ENCODE data around the gene WFIKKN1.

Gene WFIKKN1

DNA sequence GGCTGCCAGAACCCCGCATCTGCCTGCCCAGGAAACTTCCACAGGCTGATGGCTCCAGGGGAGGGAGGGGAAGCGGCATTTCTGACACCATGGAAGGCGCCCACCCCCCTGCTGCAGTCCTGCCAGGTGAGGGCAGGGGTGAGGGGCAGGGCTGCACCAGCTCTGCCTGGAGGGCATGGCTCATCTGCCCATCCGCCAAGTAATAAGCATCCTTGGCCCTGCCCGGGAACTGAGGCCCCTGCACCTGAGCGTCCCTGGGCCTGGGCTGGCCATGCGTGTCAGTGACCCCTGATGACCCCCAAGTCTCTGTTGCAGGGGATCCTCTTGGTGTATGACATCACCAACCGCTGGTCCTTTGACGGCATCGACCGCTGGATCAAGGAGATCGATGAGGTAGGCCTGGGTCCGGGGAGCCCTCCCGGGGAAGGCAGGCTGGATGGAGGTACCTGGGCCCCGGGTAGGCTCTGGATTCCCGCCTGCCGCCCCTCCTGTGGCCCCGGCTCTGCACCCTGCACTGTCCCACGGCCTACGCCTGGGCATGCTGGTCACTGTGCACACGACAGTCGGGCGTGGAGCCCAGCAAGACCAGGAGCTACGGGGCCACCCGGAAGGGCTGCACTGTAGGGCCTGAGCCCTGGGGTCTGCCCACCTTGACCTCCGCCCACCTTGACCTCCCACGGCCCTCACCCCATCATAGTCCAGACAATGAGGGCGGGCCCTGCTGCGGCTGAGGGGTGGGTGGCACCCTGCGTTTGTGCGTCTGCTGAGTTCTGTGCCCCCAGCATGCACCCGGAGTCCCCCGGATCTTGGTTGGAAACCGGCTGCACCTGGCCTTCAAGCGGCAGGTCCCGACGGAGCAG is 5.4 kb upstream of the WFIKKN1 start:
- no peak for DNase-seq

DNA sequence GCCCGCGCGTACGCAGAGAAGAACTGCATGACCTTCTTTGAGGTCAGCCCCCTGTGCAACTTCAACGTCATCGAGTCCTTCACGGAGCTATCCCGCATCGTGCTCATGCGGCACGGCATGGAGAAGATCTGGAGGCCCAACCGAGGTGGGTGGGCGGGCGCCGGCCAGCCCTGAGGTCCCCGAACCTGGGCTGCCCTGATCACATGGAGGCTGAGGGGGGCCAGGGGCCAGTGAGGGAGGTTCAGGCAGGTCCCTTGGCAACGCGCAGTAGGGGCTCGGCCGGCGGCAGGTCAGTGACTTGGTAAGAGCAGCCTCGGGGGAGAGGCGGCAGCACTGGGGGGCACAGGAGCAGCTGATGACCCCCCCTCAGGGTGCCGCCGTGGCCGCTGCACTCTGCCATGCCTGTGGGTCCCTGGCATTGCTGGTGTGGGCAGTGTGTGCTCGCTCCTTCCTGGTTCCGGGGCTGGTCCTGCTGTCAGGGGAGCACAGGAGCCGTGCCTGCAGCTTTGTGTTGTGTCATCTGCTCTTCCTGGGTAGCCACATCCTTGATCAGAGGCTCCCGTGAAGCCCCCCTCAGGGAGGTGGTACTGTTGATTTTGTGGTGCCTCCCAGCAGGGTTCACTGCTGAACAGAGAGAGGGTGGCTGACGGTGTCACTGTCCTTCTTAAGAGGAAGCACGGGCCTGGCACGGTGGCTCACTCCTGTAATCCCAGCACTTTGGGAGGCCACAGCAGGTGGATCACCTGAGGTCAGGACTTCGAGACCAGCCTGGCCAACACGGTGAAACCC is 4.6 kb upstream of the WFIKKN1 start:
- no peak for DNase-seq

DNA sequence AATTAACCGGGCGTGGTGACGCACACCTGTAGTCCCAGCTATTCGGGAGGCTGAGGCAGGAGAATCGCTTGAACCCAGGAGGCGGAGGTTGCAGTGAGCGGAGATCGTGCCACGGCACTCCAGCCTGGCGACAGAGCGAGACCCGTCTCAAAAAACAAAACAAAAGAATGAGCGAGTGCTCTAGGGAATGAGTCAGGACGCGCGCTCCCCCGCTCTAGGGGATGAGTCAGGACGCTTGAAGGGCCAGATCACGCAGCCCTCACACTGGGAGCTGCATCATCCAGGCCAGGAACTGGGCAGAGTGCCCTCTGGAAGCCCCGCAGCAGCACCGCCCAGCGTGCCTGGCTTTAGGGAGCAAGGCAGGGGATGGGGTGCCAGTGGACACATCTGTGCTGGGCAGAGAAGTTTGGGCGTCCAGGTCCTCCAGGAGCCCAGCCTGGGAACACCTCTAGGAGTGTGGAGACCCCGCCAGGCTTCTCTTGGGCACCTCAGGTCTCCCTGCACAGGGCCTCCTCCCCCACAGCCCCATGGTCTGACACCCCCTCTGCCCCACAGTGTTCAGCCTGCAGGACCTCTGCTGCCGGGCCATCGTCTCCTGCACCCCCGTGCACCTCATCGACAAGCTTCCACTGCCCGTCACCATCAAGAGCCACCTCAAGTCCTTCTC is 3.9 kb upstream of the WFIKKN1 start:
- no peak for DNase-seq

DNA sequence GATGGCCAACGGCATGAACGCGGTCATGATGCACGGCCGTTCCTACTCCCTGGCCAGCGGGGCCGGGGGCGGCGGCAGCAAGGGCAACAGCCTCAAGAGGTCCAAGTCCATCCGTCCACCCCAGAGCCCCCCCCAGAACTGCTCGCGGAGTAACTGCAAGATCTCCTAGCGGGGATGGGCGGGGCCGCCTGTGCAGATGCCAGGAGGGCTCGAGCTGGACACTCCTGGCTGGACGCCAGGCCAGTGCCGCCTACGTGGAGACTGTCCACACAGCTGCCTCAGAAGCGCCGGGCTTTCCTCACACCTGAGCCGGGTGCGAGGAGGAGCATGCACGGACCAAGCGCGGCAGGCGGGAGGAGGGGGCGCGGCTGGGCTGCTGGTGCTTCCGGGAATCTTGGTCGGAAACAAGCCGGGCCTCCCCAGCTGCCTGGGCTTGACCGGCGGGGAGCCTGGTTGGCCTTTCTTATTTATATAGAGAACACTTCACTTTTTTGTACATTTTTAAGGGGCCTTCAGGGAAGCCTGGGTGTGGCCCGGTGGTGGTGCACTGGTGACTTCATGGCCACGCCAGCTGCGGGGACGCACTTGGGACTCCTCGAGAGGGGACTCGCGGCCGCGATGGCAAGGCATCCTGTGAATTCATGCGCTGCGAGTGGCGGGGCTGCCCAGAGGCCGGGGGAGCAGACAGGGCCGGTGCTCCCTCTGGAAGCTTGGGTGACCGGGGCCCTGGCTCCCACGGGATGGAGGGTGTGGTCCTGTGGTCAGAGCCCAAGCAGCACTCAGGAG is 3.1 kb upstream of the WFIKKN1 start:
- no peak for DNase-seq

DNA sequence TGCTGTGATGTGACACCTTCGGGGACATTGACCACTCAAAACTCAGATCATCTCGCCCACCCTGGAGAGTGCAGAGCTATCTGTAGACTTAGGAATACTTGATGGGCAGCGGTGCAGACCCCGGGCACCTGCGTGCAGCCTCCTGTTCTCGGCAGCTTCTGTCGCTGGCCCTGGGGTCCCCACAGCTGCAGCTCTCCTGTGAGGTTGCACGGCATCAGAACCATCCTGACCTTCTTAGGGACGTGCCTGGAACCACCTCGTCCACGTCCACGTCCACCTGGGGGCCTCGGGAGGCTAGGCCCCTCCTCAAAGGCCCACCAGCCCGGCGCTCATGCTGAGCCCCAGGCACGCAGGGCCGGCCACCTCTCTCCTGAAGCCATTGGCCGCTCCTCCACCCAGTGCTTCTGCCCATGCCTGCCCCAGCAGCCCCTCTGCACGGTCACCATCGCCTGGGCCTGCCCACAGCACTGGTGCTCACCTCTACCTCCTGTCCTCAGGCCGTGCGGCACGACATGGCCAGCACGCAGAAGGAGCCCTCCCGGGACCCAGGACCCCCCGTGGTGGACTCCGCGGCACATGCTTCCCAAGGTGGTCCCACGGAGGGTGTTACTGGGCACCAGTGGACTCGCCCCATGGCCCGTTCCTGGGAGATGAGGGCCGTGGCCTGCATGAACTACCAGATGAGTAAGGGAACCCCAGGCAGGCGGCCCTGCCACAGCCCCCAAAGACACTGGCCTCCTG is 2.3 kb upstream of the WFIKKN1 start:
- DNase-seq, result no peak

DNA sequence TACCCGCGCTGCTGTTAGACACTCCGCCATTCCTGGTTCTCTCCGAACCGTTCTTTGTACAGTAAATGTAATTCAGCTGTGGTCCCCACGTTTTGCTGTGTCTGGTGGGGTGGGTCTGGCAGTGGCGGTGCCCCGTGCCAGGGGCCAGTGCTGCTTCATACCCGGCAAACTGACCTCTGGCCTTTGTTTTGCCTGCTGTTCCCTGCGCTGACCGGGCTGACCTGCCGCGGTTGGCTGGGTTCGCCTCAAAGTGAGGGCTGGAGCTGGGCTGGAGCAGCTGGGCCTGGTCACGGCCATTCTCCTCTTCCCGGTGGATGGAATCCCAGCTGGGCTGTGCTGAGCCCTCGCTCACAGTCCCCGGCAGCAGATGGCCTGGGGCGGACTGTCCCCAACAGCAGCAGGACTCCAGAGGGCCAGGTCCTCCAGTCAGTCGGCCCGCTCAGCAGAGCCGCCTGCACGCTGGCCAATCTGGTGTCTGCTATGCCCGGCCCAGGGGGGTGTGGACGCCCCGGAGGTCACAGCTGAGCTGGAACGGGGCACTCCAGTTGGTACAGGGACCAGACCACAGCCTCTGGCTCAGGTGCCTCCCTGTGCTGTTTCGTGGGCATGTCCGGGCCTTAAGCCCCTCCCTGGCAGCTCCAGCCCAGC is 1.5 kb upstream of the WFIKKN1 start:
- DNase-seq, result no peak

DNA sequence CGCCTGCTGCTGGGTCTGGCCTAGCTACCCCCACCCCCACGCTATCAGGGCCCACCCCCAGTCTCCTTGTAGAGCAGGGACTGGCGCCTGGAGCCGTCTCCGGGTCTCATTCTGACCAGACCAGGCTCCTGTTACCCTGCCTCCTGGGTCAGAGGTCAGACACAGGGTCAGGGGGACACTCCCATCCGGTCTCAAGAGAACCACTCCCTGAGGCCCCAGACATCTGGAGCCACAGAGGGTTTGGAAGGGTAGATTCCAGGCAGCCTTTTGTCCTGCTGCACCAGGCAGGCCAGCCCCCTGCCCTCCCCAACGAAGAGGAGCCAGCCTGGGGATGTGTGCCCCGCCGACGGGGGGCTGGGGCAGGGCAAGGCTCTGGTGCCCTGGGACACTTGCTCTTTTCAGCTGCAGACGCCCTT is 944 bp upstream of the WFIKKN1 start:
- DNase-seq, result no peak

DNA sequence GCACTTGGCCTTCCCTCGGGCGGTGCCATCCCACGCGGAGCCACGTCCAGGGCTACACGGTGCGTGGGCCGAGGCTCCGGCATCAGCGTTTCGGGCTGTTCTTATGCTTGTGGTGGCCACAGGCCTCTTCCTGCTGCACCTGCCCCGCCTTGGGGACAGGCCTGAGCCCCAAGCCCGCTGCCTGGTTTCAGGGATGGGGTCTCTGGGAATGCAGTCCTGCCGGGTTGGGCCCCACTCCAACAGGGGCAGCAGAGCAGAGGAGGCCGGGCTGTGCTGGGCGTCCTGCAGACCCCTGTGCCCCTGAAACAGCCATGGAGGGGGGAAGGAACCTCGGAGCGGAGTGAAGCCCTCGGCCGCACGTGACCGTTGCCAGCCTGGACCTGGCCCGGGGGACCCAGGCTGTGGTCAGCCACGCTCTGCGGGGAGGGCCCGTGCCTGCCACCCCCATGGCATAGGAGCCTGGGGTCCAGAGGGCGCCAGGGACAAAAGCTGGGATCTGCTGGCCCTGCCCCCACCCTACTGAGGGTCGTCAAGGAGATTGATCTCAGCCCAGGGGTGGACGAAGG is 453 bp upstream of the WFIKKN1 start:
- no peak for DNase-seq

DNA sequence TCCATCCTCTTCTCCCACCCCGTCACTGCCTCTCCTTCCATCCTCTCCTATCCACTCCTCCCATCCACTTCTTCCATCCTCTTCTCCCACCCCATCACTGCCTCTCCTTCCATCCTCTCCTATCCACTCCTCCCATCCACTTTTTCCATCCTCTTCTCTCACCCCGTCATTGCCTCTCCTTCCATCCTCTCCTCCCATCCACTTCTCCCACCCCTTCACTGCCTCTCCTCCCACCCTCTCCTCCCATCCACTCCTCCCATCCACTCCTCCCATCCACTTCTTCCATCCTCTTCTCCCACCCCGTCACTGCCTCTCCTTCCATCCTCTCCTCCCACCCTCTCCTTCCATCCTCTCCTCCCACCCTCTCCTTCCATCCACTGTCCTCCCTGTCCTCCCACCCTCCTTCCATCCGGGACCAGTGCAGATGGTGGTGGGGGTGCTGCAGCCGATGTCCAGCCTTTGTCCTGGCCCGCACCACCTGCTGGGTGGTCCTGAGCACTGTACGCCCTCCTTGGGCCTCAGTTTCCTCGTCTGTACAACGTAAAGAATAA is 1.1 kb downstream of the WFIKKN1 start:
- DNase-seq, result no peak

DNA sequence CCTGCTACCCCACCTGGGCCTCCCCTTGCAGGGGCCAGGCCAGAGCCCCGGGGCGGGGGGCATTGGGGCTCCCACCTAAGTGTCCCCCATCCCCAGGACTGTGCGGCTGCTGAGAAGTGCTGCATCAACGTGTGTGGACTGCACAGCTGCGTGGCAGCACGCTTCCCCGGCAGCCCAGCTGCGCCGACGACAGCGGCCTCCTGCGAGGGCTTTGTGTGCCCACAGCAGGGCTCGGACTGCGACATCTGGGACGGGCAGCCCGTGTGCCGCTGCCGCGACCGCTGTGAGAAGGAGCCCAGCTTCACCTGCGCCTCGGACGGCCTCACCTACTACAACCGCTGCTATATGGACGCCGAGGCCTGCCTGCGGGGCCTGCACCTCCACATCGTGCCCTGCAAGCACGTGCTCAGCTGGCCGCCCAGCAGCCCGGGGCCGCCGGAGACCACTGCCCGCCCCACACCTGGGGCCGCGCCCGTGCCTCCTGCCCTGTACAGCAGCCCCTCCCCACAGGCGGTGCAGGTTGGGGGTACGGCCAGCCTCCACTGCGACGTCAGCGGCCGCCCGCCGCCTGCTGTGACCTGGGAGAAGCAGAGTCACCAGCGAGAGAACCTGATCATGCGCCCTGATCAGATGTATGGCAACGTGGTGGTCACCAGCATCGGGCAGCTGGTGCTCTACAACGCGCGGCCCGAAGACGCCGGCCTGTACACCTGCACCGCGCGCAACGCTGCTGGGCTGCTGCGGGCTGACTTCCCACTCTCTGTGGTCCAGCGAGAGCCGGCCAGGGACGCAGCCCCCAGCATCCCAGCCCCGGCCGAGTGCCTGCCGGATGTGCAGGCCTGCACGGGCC is 1.9 kb downstream of the WFIKKN1 start:
- DNase-seq, result no peak

DNA sequence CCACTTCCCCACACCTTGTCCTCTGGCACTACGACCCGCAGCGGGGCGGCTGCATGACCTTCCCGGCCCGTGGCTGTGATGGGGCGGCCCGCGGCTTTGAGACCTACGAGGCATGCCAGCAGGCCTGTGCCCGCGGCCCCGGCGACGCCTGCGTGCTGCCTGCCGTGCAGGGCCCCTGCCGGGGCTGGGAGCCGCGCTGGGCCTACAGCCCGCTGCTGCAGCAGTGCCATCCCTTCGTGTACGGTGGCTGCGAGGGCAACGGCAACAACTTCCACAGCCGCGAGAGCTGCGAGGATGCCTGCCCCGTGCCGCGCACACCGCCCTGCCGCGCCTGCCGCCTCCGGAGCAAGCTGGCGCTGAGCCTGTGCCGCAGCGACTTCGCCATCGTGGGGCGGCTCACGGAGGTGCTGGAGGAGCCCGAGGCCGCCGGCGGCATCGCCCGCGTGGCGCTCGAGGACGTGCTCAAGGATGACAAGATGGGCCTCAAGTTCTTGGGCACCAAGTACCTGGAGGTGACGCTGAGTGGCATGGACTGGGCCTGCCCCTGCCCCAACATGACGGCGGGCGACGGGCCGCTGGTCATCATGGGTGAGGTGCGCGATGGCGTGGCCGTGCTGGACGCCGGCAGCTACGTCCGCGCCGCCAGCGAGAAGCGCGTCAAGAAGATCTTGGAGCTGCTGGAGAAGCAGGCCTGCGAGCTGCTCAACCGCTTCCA is 2.7 kb downstream of the WFIKKN1 start:
- no peak for DNase-seq

DNA sequence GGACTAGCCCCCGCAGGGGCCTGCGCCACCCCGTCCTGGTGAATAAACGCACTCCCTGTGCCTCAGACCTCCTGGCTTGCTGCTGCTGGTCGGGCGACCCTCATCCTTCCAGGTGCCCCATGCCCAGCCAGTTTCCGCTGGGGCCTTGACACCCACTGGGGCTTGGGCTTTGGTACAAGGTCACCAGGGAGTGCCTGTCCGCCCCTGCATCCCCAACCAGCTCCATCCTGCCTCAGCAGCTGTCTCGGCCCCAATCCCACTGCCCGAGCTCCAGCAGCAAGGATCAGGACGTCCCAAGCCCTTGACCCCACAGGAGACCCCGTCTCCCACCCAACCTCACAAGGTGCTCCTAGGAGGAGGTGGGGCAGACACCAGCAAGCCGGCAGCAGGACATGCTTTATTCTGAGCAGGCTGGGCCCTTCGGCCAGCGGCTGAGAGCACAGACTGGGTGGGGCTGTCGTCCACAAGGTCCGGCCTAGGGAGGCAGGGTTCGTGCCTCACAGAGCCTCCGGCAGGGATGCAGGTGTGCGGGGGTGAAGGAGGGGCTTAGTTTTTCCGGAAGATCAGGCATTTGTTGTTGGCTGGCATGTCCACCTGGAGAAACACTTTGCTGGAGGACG is 3.4 kb downstream of the WFIKKN1 start:
- DNase-seq, result no peak

DNA sequence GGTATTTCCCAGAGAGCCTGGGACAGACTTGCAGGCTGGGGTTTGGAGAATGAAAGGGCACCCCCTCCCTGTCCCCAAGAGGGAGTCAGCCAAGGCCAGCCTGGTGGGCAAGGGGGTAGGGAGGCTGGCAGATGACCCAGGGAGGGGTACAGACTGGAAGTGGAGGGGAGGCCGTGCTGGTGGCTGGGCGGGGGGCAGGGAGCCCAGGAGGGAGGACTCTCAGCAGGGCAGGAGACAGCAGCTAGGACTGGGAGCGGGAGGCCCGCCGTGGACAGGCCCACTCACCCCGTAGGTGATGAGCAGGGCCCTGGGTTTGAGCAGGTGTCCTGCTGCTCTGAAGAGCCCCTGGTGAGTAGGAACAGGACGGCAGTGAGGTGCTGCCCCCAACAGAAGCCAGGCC is 4.2 kb downstream of the WFIKKN1 start:
- no peak for DNase-seq

DNA sequence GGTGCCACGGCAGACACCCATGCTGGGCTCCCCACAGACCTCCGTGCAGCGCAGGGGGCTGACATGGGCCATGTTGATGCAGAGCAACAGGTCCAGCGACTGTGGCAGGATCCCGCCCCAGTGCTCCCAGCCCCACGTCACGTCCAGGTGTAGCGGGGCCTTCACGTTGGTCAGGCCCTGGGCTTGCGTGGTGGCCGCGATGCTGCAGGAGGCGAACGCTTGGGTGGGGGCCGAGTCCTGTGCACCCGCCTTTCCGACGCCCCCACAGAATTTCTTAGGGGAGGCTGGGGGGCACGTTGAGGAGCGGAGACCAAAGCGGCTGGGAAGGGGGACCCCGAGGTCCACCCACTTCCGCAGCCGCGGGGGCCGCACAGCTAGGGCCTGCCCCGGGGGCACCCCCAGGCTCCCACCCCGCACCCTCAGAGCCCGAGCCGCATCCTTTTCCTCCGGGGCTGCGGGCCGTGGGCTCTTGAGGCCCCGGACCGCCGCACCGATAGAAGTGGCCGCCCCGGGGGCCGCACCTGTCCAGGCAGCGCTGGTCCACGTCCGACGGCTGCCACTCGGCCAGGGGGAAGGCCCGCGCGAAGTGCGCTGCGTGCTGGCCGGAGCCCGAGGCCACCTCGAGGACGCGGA is 4.9 kb downstream of the WFIKKN1 start:
- DNase-seq, result no peak

DNA sequence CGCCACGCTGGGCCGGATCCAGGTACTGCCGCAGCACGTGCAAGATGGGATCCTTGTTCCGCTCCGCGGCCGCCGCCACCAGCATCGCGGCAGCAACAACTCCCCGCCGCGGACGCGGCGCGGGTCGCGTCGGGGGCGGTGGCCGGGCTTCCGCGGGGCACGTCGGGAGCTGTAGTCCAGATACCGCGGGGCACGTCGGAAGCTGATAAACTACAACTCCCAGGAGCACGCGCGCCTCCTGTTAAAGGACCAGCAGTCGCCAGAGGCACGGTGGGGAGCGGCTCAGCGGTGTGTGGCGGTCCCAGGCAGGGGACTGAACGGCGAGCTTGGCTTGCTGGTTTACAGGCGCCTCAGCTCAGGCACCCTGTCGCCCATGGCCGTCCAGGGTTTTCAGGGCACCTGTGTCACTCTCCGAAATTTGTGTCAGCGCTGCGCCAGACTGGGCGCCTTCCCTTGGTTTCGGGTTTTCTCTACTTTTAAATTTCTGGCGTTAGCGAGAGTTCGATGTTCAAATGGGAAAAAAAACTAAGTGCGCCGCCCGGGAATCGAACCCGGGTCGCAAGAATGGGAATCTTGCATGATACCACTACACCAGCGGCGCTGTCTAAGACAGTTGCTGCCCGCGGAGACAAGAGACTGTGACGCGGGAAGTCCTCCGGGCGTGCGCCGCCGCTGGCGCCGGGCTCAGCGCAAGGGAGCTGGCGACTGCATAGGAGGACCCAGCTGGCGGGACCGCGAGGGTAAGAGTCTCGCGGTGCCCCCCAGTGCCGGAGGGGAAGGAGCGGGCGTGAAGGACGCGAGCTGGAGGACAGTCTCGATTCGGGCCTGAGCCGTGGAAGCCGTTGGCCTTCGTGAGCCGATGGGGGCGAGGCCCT is 5.7 kb downstream of the WFIKKN1 start, which contains the start of gene METTL26:
TSS of gene METTL26 (minus strand) at position 100 of the 875 bp plus-strand sequence. CDS start at position 85, 15 bp downstream.
- peak; percentile 95 to 96 for DNase-seq

DNA sequence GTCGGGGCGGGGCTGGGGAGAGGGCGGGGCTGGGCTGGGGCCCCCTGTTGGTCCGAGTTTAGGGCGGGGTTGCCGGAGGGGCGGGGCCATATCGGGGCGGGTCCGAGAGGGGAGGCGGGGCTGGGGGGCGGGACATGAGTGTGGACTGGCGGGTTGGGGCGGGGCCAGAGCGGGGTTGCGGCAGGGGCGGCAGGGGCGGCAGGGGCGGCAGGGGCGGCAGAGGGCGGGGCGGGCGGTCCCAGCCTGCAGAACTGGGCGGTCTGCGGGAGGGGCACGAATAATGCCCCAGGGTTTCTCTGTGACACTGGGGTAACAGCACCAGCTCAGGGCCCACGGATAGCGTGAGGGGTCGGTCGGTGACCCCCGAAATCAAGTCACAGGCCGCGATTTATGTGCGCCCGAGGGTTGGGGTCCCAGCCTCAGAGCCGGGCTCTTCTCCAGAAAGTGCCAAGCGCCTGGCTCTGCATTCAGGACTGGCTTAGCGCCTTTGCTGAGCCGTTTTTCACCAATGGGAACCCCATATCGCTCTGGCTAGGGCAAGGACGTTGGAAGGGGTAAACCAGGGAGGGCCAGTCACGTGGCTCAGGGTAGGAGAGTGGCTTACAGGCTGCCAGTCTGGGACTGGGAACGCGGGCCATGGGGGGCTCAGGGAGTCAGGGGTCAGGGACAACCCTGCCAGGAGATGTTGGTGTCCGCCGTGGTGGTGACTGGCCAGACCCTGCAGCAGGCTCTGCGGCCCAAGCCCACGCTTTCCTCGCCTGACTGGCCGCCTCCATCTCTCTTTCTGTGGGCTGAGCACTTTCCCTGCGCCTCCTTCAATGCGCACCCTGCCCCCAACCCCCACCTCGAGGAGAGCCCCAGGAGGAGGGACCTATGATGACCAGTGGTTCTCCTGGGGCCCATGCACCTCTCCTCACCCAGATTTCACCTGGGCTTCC is 6.6 kb downstream of the WFIKKN1 start:
- DNase-seq, result peak in 1 of 2 experiments; percentile 94
